GM19397 (cell line): ENCODE results near the gene CCDC110.
A peak's percentile ranks its signal among the peaks of the same experiment; 100 is the strongest.

Experiments
- ATAC-seq: cut with Tn5 transposase; IDR thresholded peaks from one replicate; pipeline ENCODE4 v1.9.1; 2021; ENCODE audit warnings: mild to moderate bottlenecking, moderate library complexity; ENCODE audit not compliant: unreplicated experiment

Gene CCDC110

DNA sequence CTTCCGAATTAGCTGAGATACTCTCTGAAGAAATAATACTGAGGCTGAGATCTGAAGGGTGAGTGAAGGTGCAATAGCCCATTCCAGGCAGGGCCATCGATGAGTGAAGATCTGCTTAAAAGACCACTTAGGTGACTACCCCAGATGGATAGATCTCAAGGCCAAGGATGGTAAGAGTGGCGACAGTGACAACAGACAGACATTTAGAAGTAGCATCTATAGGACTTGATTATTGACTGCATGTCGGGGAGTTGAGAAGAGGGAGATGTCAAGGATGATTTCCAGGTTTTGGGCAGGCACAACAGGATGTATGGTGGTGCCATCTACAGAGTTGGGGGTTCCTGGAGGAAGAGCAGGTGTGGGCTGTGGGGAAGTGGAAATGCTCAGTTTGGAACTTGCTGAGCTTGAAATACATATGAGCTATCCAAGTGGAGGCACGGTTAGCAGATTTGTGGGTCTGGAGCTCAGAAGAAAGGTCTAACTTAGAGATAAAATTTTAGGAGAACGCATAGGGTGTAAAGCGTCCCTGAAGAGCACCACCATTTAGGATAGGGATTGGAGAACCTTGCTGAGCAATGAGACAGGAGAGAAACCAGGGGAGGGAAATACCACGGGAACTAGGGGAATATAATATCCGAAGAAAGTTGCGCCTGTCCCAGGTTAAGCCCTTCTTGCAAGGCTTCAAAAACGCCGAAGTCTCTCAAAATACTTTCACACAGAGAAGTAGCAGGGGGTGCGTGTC is 46.5 kb downstream of the CCDC110 start:
- no peak for ATAC-seq

DNA sequence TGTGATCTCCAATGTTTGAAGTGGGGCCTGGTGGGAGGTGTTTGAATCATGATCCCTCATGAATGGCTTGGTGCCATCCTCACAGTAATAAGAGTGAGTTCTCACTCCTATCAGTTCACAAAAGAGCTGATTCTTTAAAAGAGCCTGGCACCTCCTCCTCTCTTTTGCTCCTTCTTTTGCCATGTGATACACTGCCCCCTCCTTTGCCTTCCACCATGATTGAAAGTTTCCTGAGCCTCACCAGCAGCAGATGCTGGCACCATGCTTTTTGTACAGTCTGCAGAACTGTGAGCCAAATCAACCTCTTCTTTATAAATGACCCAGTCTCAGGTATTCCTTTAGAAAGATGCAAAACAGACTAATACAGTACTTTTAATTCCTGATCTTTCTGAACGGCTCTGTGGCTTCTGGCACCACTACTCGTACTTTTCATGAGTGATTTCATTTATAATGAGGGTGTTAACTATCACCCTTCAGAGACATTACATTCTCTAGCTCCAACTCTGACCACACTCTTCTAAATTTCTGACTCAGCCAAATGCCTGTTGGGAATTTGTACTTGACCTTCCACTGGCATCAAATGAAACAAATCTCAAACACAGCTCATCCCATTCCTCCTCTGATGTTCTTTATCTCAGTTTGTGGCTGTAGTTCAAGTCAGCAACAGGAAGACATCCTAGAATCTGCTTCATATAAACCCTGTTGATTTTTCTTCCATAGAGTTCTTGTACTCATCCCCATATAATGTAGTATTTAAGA is 50.0 kb downstream of the CCDC110 start:
- no peak for ATAC-seq

DNA sequence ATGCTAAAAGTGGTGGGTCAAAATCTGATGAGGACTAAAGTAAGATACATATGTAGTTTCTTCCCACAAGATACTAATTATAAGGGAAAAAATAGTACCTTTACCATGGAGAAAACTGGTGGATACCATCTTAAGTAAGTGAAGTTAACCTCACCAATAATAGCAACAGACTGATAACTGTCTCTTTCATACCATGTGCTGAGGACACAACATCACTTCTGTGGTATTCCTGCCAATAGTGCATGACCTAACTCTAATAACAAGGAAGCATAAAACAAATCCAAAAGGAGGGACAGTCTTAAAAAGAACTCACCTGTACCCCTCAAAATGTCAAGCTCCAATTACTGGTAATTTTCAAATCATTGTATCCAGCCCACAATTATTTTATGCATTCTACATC is 54.6 kb downstream of the CCDC110 start:
- no peak for ATAC-seq

DNA sequence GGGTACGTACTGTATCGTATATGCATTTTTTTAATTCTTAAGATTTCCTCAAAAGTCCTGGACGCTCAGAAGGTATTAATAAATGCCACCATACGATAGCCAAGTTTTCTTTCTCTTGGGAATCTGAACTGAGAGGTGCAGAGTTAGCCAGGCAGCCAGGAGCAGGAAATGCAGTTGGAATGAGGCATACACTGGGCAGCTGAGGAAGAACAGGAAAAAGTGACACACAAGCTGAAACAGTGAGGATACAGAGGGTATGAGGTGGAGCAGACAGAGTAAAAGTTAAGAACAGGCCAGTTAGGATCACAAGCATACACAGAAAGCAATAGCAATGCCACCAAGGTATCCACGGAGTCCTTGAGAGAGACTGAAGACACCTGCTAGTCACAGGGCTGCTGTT is 59.1 kb downstream of the CCDC110 start:
- ATAC-seq = no peak

DNA sequence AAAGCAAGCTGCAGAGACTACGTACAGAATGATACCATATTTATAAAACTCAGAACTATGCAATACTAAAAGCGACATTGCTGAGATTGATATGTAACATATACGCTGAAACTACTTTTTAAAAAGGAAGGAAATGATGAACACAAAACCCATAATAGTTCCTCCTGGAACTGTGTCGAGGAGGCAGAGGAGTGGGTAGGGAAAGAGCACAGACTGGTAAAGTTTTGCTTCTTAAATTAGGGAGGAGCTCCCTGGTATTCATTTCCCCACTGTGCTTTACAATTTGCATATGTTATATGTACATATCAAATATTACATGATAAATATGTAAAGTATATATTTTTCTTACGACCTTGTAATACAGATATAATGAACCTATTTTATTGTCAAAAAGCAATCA is 59.7 kb downstream of the CCDC110 start:
- ATAC-seq = no peak

DNA sequence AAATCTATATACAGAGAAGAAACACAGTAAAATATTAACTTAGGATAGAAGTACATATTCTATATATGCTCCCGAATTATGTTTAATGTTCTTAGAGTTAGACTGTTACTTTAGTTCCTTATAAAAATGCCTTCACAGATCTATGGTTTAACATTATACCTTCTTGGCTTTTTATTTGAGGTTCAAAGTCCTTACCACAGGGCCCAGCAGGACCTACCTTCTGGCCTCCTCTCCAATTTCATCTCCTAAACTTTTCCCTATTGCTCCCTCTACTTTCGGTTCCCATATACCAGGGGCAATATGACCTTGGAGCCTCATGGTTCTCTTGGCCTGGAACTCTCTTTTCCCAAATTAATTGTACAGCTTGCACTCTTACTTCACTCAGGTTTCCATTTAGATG is 63.1 kb downstream of the CCDC110 start:
- no peak for ATAC-seq

DNA sequence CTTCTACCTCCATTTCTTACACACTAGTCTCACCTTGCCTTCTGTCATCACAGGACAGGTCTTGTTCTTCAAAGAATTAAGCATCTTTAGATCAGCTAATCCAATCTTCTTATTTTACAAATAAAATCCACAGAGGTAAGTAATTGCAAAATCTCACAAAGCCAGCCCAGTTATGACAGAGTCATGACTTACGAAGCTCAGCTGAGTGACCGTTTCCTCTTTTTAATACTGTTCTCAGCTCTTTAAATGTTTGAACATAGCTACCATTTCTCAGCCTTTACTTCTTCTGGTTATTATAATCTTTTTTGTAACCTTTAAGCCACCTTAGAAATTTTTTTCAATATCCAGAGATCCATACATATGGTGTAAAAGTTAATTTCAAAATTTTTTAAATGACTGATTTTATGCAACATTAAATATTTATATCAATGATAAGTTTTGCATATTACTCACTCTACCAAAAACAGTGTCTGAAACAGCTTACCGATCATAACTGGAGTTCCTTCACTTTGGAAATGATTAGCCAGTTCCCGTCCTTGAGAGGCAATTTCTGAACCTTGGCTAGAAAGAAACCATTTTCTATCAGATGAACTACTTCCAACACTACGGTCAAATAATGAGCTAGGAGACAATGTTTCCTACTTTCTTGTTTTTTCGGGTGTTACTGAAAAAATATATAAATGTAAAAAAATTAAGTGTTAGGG is 66.1 kb downstream of the CCDC110 start:
- ATAC-seq = peak; percentile 47

DNA sequence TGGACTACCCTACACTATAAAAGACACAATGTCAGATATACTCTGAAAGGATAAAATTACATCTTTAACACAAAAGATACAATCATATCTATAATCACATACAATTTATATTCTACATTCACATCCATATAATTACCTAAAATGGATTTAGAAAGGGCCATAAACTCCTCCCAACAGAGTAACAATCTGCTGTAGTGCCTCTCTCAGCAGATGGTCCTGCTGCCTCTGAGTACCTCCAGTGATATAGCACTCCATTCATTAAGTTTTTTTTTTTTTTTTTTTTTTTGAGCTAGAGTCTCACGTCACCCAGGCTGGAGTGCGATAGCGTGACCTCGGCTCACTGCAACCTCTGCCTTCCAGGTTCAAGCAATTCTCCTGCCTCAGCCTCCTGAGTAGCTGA is 67.5 kb downstream of the CCDC110 start:
- no peak for ATAC-seq

DNA sequence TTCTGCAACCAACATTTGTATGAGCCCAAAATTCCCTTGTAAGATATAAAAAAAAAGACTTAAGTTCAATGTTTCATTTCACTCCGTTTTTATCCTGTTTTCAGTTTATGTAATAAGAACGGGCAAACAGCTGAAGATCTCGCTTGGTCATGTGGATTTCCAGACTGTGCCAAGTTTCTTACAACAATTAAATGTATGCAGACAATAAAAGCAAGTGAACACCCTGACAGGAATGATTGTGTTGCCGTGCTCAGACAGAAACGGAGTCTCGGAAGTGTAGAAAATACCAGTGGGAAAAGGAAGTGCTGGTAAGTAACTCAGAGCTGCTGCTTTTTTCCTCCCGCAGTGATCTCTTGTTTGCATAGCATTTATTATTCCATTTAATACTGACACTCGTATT is 72.1 kb downstream of the CCDC110 start:
- ATAC-seq = no peak

DNA sequence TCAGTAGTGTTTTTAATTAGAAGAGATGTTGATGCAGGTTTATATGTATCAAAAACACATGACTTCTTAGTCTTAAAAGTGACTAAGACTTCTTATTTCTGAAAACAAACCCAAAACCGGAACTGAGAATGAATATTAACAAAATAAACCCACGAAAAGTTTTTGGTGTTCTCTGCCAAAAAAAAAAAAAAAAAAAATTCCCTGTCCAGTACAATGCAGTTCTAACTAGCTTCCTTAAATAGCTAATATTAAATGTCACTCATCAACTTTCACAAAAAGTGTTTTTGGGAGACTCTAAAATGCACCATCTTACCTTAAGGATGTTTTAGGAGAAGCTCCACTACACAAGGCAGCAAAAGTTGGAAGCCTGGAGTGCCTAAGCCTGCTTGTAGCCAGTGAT is 72.9 kb downstream of the CCDC110 start:
- no peak for ATAC-seq

DNA sequence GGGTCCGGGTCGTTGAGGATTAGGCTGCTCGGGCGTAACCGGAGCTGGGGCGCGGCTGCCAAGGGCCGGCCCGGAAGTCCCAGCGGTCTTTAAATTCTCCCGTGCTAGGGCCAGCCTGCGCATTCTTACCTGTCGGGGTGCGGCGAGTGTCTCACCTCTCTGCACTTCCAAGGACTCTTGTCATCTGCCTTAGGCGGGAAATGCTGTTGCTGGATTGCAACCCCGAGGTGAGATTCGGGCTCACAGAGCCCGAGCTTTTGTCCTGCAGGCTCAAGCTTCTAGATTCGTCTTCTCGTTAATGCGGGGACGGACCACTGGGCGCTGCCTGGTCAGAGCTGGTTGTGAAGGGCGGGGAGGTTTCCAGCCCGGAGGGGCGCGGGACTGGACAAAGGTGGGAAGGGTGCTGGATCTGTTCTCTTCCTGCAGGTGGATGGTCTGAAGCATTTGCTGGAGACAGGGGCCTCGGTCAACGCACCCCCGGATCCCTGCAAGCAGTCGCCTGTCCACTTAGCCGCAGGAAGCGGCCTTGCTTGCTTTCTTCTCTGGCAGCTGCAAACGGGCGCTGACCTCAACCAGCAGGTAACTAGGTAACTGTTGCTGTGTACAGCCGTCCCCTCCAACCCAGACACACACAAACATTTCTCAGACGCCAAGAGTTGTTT is 74.7 kb downstream of the CCDC110 start, which contains the start of gene ANKRD37:
TSS of gene ANKRD37 (plus strand) at position 118 of the 662 bp plus-strand sequence. CDS start at position 201, 83 bp downstream.
- no peak for ATAC-seq

DNA sequence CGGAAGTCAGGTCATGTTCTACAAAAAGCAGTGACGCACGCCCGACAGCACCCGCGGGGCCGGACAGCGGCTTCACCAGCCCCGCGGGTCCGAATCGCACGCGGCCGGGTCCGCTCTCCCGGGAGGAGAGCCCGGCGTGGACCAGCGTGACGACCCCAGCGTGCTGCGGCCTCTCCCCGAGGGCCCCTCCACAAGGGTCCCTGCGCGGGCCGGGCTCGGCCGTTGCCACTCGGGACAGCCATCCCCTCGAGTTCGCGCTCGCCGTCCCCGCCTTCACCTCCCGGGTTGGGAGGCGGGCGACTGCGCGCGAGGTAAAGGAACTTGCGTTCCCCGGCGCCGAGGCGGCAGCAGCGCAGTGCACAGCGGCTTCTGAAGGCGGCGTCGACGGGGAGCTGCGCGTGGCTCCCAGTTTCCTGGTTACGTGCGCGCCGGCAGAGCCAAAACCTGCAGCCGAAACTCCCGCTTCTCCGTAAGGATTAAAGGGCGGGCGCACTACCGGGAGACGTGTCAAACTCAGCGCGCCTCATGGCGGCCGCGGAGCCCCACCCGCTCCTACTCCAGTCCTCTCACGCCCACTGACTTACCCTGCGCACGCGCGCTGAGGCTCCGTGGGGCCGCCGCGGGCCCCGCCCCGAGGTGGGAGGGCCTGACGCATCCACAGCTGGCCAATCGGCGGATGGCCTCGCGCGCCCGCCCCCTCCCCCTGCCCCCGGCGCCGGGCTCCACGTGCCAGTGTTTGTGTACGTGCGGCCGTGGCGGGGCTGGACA is 75.4 kb downstream of the CCDC110 start:
- ATAC-seq = peak; percentile 83

DNA sequence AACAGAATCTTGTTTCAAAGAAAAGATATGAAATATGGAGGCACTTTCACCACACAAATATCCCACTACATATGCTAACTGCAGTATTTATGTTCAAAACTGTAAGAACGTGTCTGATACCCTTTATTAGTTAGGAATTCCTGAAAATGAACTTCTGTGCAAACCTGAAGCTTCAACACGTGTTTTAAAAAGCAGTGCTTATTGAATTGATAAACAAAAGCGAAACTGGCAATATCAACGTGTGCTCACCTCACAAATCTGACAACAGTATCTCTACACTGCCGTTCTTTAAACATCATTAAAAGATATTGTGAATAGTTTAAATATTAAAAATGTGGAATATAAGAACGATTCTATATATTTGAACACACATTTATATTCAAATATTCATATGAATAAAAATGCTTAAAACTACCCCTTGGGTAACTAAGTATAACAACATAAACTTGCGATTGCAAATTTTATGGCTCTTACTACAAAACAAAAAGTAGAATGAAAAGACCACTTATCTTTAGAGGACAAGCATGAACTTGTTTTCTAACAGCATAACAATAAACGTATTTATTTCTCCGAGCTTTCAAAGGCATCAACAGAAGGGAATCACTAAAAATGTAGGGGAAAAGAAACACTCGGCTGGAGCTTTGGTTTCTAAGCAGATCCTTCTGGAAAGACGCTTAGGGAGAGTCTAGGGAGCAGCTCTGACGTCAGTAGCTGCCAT is 76.1 kb downstream of the CCDC110 start, which contains the start of gene LRP2BP:
TSS of gene LRP2BP (minus strand) at position 687 of the 718 bp plus-strand sequence. CDS start 17,738 bp downstream, outside the sequence.
- ATAC-seq = no peak
